Cardiac fibroblast (primary cell): ENCODE measurements around the gene MACF1.

Experiments used
- DNase-seq, 2 donors: peaks; one replicate each; pipeline versions ENCODE4 v3.0.0 to v3.0.0-alpha.2; 2010; ENCODE audit warnings: low read depth in 2 of 2
- H3K4me3 ChIP-seq, 2 donors: replicated peaks in 1 of 2; 1 replicate in 1 of 2; 2 replicates in 1 of 2; pipeline ENCODE4 v1.5.1; 2011; ENCODE audit warnings: low read depth in 2 of 2, low read length in 2 of 2, mild to moderate bottlenecking in 2 of 2, moderate library complexity in 1 of 2
- TF ChIP-seq, protein P1 (sequence below): IDR thresholded peaks from one replicate; pipeline ENCODE4 v1.5.1; 2011; ENCODE audit warnings: low read depth, mild to moderate bottlenecking, low read length, inconsistent platforms

MACF1 gene

GRCh38 chr1:39297551-39297950, 93.1 kb downstream of the MACF1 start:
- TF ChIP-seq, protein P1, sequence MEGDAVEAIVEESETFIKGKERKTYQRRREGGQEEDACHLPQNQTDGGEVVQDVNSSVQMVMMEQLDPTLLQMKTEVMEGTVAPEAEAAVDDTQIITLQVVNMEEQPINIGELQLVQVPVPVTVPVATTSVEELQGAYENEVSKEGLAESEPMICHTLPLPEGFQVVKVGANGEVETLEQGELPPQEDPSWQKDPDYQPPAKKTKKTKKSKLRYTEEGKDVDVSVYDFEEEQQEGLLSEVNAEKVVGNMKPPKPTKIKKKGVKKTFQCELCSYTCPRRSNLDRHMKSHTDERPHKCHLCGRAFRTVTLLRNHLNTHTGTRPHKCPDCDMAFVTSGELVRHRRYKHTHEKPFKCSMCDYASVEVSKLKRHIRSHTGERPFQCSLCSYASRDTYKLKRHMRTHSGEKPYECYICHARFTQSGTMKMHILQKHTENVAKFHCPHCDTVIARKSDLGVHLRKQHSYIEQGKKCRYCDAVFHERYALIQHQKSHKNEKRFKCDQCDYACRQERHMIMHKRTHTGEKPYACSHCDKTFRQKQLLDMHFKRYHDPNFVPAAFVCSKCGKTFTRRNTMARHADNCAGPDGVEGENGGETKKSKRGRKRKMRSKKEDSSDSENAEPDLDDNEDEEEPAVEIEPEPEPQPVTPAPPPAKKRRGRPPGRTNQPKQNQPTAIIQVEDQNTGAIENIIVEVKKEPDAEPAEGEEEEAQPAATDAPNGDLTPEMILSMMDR, result no peak
- DNase-seq, result peak in 1 of 2 donors; percentile 26
- H3K4me3 ChIP-seq, result no peak overlapping the region

DNA sequence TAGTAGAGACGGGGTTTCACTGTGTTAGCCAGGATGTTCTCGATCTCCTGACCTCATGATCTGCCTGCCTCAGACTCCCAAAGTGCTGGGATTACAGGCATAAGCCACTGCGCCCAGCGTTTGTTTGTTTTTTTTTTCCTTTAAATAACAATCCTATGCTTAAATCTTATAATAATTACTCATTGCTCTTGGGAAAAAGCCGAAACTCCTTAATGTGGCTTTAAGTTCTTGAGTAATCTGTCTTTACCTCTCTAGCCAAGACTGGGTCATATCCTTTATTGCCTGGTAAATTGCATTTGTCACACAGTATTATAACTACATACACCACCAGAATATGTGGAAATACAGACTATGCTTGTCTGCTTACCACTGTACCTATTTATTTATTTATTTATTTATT, 97.1 kb downstream of the MACF1 start:
- DNase-seq, result peak; percentile 38 to 89
- no peak overlapping the region for H3K4me3 ChIP-seq
- TF ChIP-seq, protein P1, result no peak

DNA sequence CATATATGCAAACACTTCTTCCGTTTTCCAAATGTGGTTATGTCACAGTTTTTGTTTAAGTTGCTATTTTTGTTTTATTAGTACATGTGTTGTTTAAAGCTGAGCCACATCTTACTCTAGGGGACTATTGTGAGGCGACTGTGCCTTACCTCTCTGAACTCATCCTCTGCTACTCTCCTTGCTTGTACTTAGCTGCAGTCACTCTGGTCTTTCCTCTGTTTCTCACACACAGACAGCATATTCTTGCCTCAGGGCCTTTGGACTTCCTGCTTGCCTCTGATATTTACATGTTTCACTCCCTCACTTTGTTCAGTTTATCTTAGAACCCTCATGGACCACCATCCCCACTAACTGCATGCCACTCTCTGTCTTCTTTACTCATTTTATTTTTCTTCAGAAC, 101.1 kb downstream of the MACF1 start:
- TF ChIP-seq, protein P1, result no peak
- H3K4me3 ChIP-seq, result no peak overlapping the region
- no peak for DNase-seq

DNA sequence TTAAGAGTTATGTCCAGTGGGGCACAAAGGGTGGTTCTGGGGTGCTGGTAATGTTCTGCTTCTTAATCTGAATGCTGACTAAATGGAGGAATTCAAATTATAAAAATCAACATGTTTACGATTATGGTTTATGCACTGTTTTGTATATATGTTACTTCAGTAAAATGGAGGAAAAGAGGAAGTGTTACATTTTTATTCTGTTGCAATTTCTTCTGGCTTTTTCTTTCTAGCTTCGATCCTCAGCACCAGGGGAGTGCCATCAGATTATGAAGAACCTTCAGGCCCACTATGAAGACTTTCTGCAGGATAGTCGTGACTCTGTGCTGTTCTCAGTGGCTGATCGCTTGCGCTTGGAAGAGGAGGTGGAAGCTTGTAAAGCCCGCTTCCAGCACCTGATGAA, 105.5 kb downstream of the MACF1 start:
- DNase-seq, result no peak
- no peak overlapping the region for H3K4me3 ChIP-seq
- TF ChIP-seq, protein P1, result no peak

DNA sequence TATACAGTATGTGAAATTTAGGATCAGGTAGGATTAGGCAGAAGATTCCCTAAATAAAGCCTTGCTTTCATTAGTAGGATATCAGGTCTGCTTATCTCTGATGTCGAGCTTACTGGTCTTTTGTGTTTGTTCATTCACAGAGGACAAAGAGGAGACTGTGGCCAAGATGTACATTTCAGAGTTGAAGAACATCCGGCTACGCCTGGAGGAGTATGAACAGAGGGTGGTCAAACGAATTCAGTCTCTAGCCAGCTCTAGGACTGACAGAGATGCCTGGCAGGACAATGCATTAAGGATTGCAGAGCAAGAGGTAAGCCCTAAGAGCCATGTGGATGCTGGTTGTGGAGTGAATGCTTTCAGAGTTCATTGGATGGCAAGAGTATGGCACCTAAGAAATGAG, 106.2 kb downstream of the MACF1 start:
- DNase-seq, result no peak
- TF ChIP-seq, protein P1, result no peak

GRCh38 chr1:39317111-39317510, 112.6 kb downstream of the MACF1 start:
- no peak for DNase-seq

More for the DNA sequence above, 106.2 kb downstream of the MACF1 start:
- H3K4me3 ChIP-seq, result no peak overlapping the region

More at GRCh38 chr1:39317111-39317510, 112.6 kb downstream of the MACF1 start:
- no peak overlapping the region for H3K4me3 ChIP-seq
- TF ChIP-seq, protein P1, result no peak
